Right lung (tissue), 5 donors: Measurements from ENCODE around the gene ZSCAN22. TPM values are rescaled to one million over a fixed set of nuclear protein-coding genes. Genes with fewer than 3 reads are reported as not detected.
A peak's percentile ranks its signal among the peaks of the same experiment; 100 is the strongest.
"Not testable (repeated sequence)": the region's sequence is repeated elsewhere in the genome, so short reads cannot be mapped to it uniquely, and the experiment has no call there.

Experiments
- DNase-seq, 2 donors: peaks; one replicate each; pipeline ENCODE4 v3.0.0-alpha.2; 2013
- polyA plus RNA-seq, 5 donors: library from polyadenylated mRNA; unstranded; fragments of 120-200 nt; gene quantifications; one replicate each; pipeline versions ENCODE4 v1.2.1 to v1.2.3, GENCODE V29; 2013; ENCODE audit warnings: inconsistent platforms in 1 of 5, low replicate concordance in 1 of 5; ENCODE audit not compliant: insufficient read length in 5 of 5, insufficient read depth in 1 of 5

Gene ZSCAN22
- polyA plus RNA-seq, 5 donors = 3.6 to 4.5 (median 3.9) TPM

DNA sequence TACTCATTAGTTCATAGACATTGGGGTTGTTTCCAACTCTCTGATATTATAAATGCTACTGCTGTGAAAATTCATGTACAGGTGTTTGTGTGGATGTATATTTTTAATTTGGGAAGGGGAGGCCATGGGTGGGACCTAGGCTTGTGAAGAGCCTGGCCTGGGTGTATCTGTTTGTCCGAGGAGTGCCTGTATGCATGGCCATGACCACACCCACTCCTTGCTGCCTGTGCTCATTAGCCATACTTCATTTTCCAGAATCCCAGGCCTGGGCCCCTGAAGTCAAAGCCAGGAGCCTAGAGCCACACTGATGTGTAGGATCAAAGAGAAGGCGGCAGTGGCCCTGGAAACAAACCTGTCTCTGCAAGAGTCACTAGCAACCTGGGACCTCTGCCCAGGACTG is 11.2 kb upstream of the ZSCAN22 start:
- no peak for DNase-seq

DNA sequence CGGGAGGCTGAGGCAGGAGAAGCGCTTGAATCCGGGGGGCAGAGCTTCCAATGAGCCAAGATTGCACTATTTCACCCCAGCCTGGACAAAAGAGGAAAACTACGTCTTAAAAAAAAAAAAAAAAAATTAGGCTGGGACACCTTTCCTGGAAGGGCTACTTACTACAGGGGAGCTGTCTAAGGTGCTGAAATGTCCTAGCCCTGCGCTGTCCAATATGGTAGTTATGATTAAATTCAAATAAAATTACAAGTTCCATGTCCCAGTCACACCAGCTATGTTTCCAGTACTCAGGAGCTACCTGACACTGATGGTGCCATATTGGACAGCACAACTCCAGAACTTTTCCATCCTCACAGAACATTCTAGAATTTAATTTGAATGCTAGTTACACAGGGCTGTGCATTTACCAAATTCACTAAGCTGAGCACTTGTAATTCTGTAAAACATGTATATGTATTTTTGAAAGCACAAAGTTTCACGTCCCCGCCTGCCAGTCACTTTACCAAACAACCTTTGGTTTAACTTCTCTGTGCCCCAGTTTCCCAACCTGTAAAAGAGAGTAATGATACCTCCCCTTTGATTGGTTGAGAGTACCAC is 9.2 kb upstream of the ZSCAN22 start:
- DNase-seq = peak in 1 of 2 donors; percentile 14

DNA sequence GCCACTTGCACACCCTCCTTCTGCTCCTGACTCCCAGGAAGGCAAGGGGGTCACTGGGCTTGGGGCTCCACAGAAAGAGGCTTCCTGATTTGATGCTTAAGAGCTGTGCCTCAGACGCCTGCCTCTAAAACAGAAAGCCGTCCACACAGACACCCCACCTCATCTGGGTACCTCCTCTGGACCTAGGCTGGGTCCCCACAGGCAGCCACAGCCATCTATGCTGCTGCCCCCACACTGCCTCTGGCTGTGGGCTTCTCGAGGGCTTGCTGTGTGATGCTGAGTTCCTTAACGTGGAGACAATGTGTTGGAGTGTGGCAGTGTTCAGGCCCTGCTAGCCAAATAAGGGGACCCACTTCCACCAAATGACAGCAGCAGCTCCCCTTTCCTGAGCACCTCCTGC is 8.5 kb upstream of the ZSCAN22 start:
- DNase-seq = no peak

DNA sequence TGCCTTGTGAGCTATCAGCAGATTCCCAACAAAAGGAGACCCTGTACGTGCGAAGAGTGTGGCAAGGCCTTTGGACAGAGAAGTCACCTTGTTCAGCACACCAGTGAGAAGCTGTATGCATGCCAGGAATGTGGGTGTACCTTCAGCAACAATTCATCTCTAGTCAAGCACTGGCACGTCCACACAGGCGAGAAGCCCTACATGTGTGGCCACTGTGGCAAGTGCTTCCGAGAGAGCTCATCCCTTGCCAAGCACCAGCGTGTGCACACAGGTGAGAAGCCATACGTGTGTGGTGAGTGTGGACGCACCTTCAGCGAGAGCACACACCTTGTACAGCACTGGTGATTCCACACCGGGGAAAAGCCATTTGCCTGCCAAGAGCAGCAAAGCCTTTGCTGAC is 7.6 kb upstream of the ZSCAN22 start:
- DNase-seq = no peak

DNA sequence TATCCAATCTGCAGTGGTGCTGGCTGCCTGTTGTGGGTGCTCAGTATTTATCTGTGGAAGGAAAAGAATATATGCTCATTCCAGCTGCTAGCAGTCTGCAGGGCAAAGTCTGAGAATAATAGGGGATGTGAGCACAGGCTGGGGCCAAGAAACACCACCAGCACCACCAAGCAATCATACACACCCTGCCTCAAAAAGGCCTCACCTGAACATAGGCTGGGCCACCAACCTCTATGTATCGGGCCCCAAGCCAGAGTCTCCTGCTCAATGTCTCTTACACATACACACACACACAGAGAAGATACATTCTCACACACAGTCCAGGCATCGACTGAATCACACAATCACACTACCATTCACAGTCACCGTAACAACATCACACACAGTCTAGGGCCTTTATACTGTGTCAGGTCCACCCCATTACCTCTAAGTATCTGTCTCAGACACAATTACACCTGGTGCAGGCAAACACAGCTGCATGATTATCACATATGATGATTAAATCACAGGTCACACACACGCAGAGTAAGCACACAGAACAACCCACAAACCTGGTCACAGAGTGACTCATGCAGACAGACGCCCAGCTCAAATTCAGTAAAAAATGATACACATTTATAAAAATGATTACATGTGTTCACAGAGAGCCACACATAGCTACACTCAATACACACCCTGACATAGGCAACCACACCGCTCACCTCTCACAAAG is 1.3 kb upstream of the ZSCAN22 start:
- no peak for DNase-seq

DNA sequence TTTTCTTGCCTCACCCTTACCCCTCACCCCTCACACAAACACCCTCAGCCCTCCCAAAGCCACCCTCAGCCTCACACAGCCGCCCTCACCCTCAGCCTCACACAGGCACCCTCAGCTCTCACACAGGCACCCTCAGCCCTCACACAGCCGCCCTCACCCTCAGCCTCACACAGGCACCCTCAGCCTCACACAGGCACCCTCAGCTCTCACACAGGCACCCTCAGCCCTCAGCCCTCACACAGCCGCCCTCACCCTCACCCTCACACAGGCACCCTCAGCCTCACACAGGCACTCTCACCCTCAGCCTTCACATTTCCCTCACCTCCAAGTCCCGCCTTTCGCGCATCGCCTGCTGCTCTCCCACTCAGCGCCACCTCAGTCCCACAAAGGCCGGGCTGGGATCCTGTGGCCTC is 287 bp upstream of the ZSCAN22 start:
- no peak for DNase-seq

DNA sequence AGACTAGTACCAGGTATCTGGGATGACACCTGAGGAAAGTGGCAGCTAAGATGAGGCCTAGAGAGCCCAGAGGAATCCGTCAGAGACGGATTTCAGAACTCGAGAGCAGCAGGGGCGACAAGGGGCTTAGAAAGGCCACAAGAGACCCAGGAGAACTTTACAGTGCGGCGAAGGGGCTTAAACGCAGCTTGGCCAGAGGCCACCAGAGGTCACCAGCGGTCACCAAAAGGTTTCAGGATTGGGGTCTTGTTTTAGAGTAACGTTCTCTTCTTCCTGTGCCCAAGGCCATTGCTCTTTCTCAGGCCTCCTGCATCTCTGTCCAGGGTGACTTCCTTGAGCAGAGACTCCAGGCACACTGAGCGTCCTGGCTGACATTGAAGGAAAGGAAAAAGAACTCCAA is 2.2 kb downstream of the ZSCAN22 start:
- no peak for DNase-seq

DNA sequence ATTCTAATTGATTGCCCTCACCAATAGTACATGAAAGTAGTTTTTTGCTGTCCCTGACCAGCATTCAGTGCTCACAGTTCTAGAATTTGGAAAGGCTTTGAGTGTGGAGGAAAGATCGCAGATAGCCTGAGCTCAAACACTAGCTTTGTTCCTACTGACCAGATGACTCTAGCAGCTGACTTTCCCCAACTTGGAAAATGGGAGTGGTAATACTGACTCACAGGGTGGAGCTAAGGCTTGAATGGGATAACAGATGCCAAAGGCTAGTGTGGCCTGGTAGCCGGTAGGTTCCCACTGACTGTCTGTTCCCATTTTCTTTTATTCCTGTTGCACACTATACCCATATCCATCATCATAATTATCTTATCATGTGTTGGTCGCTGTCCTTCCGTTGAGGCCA is 3.7 kb downstream of the ZSCAN22 start:
- DNase-seq = no peak

DNA sequence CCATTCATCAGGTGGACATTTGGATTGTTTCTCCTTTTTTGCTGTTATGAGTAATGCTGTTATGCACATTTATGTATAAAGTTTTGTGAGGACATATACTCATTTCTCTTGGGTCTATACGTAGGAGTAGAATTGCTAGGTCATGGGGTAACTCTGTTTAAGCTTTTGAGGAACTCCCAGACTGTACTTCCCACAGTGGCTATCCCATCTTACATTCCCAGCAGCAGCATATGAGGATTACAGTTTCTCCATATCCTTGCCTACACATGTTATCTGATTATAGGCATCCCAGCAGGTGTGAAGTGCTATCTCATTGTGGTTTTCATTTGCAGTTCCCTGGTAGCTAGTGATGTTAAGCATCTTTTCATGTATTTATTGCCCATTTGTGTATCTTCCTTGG is 5.9 kb downstream of the ZSCAN22 start:
- DNase-seq = no peak

DNA sequence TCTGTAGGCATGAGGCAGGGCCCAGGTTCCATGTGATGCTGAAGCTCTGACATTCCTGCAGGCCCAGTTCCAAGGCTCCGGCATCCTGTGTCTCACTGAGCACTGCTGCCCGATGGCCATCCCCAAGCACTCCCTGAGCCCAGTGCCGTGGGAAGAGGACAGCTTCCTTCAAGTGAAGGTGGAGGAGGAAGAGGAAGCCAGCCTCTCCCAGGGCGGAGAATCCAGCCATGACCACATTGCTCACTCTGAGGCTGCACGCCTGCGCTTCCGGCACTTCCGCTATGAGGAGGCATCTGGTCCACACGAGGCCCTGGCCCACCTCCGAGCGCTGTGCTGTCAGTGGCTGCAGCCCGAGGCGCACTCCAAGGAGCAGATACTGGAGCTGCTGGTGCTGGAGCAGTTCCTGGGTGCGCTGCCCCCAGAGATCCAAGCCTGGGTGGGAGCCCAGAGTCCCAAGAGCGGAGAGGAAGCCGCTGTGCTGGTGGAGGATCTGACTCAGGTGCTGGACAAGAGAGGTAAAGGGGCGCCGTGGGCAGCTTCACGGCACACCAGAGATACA is 8.0 kb downstream of the ZSCAN22 start:
- DNase-seq = no peak

DNA sequence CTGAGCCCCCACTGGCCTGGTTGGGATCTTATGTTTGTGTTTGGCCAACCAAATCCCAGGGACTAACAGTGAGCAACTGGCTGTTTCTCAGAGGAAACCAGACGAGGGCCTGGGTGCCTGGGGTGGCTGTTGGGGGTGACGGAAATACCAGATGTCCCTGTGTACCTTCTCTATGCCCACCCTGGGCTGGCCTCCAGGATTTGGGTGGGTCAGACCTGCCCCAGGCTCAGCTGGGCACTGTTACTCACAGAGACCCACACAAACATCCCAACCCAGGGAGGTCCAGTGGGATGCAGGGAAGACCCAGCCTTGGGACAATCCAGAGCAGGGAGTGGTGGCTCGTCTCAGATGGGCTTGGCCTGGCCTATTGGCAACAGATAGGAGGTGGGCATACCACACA is 8.8 kb downstream of the ZSCAN22 start:
- no peak for DNase-seq

DNA sequence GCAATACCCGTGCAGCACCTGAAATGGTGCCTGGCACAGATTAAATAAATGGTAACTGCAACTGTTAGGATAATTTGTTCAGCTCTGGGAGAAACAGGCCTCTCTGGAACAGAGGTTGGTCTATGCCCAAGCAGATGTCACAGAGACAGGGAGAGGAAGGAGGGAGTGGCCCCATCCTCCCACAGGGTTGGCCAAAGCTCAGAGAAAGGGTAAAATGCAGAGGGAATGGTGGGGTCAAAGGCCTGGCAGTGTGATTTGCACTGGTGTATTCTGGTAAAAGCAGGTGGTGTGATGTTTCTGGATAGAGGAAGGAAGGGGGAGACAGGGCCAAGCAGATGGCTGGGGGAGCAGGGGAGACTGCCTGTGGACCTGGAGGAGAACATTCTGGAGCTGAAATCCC is 9.4 kb downstream of the ZSCAN22 start:
- no peak for DNase-seq

DNA sequence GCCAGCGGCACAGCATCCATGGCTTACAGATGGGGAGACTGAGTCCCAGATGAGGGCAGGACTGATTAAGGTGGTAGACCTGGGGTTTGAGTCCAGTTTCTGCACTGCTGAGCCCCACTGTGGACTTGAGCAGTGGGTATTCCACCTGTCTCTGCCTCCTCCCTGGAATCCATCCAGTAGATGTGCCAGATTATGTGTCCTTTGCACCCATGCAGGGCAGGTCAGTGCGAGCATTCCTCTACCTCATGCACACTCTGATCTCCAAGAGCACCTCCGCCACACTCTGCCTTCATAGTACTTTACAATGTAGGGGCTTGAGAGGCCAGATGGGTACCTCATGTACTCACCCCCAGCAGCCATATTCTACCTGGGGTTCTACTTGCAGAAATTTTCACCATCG is 10.0 kb downstream of the ZSCAN22 start:
- no peak for DNase-seq

DNA sequence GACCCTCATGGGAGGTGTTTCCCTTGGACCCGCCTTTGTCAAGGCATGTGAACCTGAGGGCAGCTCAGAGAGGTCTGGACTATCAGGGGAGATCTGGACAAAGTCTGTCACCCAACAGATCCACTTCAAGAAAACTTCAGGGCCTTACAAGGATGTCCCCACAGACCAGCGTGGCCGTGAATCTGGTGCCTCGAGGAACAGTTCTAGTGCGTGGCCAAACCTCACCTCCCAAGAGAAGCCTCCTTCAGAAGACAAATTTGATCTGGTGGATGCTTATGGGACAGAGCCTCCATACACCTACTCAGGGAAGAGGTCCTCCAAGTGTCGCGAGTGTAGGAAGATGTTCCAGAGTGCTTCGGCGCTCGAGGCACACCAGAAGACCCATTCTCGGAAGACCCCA is 11.5 kb downstream of the ZSCAN22 start:
- no peak for DNase-seq

DNA sequence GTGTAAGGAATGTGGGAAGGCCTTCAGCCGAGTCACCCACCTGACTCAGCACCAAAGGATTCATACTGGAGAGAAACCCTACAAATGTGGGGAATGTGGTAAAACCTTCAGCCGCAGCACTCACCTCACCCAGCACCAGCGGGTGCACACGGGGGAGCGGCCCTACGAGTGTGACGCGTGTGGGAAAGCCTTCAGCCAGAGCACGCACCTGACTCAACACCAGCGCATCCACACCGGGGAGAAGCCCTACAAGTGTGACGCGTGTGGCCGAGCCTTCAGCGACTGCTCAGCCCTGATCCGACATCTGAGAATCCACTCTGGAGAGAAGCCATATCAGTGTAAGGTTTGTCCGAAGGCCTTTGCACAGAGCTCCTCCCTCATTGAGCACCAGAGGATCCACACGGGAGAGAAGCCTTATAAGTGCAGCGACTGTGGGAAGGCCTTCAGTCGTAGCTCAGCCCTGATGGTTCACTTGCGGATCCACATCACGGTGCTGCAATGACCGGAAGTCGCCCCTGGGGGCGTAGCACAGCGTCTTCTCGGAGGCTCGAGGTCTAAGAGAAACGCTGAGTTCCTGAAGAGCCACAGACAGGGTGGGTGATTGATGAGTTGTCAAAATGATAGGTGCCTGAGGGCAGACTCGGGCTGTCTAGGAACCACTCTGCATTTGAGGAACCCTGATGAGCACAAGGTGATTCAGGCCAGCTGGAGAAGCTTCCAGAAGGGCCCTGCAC is 12.2 kb downstream of the ZSCAN22 start:
- no peak for DNase-seq

DNA sequence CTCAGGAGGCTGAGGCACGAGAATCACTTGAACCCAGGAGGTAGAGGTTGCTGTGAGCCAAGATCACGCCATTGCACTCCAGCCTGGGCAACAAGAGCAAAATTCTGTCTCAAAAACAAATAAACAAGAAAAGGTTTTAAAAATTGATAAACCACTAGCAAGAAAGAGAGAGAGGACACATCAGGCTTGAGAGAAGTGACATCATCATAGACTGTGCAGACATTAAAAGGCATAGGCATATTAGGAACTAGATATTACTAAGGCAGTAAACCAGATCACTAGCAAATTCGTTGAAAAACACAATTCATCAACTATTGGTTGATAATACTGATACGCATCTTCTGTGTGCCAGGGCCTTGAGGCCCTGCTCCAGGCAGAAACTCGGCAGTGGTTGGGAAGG is 18.8 kb downstream of the ZSCAN22 start:
- no peak for DNase-seq

DNA sequence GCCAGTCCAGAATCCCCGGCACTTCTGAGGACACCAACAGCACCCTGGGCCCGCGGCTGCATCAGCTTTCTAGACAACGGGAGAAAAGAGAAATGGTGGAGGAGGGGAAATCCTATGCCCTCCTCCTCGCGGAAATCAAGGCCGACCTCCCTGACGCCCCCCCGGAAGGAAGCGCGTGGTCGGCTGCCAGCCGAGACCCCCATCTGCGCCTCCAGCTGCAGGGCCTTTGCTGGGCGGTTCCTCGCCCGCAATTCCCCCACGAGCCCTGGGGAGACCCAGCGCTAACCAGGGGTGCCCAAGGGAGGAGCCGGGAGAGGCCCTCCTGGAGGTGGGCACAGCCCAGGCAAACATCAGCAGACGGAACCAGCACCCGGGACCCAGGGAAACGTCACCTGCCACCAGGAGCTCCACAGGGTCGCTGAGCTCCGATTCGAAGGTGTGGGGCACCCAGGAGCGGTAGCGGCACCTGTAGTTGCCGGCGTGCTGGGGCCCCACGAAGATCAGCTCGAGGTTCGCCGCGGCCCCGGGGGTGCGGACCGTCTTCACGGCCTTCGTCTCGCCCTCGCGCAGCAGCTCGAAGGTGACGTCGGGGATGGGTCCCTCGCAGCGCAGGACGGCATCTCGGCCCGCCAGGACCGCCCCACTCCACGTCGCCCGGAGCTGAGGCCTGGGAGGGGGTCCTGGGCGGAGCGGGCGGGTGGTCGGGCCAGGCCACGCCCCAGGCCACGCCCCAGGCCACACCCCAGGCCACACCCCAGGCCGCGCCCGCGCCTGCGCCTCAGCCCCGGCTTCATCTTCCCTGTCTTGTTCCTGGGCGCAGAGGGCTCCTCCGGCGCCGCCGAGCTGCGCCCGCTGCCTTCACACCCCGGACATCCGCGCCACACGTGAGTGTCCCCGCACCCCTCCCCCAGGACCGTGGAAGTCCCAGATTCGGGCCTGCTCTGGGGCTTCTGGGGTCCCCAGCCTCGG is 20.5 kb downstream of the ZSCAN22 start:
- no peak for DNase-seq

DNA sequence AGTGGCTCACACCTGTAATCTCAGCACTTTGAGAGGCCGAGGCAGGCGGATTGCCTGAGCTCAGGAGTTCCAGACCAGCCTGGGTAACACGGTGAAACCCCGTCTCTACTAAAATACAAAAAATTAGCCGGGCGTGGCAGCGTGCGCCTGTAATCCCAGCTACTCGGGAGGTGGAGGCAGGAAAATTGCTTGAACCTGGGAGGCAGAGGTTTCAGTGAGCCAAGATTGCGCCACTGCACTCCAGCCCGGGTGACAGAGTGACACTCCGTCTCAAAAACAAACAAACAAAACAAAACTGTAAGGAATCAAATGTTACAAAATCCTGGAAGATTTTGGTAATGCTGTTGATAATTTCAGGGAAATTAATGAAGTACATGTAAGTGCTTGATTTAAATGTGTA is 21.3 kb downstream of the ZSCAN22 start:
- not testable (repeated sequence) for DNase-seq

DNA sequence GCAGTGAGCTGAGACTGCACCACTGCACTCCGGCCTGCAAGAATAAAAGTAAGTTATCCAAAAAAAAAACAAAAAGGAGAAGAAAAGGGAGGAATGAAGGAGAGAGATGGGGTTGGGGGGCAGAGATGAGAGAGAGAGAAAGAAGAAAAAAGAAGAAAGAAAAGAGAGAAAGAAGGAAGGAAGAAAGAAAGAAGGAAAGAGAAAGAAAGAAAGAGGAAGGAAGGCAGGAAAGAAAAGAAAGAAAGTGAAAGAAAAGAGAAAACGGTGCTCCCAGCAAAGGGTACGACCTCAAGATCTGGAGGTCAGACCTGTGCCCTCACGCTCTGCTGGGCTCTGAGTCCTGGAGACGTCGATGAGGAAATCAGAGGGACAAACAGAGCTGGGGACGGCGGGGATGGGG is 22.8 kb downstream of the ZSCAN22 start:
- DNase-seq = no peak

DNA sequence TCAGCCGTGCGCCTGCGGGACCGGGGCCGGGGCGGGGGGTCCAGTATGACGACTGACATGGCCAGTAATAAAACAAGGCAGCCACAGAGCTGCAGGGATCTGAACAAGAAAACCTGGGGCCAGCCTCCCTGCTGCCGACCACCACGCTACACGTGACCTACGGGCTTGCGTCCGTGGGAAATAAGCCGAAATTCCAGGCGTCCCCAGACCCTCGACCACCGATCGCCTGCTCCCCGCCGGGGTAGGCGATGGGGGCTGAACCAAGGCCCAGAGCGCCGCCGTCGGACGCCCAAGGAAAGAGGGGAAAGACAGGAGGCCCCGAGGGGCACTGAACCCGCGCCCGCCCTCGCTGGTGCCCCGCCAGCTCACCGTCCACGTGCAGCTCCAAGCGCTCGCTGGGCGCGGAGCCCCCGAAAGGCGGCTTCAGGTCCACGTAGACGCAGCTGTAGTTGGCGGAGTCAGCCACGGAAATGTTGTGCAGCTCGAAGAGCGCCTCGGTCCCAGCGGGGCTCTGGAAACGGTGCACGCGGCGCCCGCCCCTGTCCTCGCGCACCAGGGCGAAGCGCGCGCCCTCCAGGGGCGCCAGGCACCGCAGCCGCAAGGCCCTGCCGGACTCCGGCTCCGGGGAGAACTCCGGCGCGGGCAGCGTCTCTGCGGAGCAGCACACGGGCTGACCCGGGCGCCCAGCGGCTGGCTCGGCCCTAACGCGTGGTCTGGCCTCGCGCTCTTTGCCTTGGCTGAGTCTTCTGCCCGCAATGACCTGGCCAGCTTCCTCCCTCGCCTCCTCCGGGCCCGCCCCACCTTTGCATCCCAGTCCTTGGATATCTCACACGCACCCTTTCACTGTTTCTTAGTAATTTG is 23.4 kb downstream of the ZSCAN22 start:
- DNase-seq = no peak
